ENCODE results near the gene P2RY13. TPM values are rescaled to one million over a fixed set of nuclear protein-coding genes. Genes with fewer than 3 reads are reported as not detected.

P2RY13 gene
- total and polyA plus RNA-seq, 2 of the 13 experiments (the other 11 are each of a cell fraction or from before 2014, with no cell fraction given), result not detected

- TF ChIP-seq REXO4 (CRISPR knock-in tag; IDR thresholded peaks at IDR 0.05; ENCODE audit: borderline replicate concordance), result no peak
- TF ChIP-seq DBP (CRISPR knock-in tag; IDR thresholded peaks at IDR 0.05; ENCODE audit: not compliant biosample characterization), result no peak
- TF ChIP-seq ESRRA (CRISPR knock-in tag; IDR thresholded peaks at IDR 0.05; ENCODE audit: low read depth), result no peak
Observed at GRCh38 chr3:151351219-151351618, 21.9 kb upstream of the P2RY13 start (continued).

DNA sequence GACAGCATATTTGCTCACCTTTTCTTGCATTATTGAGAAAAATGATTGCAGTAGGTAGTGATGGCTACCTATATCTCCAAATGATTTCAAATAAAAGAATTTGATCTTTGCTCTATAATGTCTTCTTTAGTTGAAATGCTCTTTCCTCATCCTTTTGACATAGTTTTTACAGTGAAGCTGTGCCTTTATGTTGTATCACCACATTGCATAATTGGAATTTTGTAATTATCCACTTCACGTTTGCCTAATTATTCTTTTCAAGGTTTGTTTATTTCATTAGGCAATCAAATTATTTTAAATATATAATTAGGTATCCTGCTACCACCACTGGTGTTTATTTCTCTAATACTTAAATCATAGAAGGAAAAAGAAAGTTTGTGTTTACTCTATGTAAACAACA lies 21.3 kb upstream of the P2RY13 start:
- no TSS peak for BruUV-seq (replicated peaks)
- H3K4me3 ChIP-seq (replicated peaks in 1 of 3; ENCODE audit: insufficient read depth in 1 of 3, low read depth in 2 of 3, low read length in 3 of 3), result no peak overlapping the region
- TF ChIP-seq ZZZ3 (CRISPR knock-in tag; IDR thresholded peaks at IDR 0.05; ENCODE audit: borderline replicate concordance) (no peak), TOPORS (CRISPR knock-in tag; IDR thresholded peaks at IDR 0.05) (no peak)
- WGBS (ENCODE audit: low lambda C conversion rate), result 5% methylated on average over 1 of the region's 1 CpG
- no peak for FAIRE-seq
- no peaks in the 10 kb centered on the region for H4K20me1 ChIP-seq (ENCODE audit: insufficient read depth, low read length)
- intact Hi-C loops (cut with micrococcal nuclease; ENCODE audit: unreplicated experiment) (no loop called here), in situ Hi-C loops (cut with HindIII; ENCODE audit: extremely low pct_ligation_motif_present, low pct_unique_long_range_greater_than_20kb) (no loop called here)
- H3K79me2 ChIP-seq (ENCODE audit: insufficient read depth, low read length), result no peaks in the 10 kb centered on the region
- no peak for DNase-seq (ENCODE audit: low spot score)
- H3K27ac ChIP-seq (ENCODE audit: extremely low read length, insufficient read depth, low read length), result no peak overlapping the region
- H3K9ac ChIP-seq (ENCODE audit: insufficient read depth, low read depth, low read length), result no peak overlapping the region
- CTCF ChIA-PET (ENCODE audit: low intra/inter-chr PET ratio, low total read pairs), result no interaction called here
- POLR2A ChIA-PET, result no interaction called here
- no peaks in the 10 kb centered on the region for H3K9me3 ChIP-seq (ENCODE audit: low read length)
- H3K4me2 ChIP-seq (ENCODE audit: low read depth, low read length), result no peak overlapping the region
- no peaks in the 10 kb centered on the region for H3K36me3 ChIP-seq (replicated peaks in 1 of 2; ENCODE audit: control insufficient read depth in 1 of 2, insufficient read depth in 2 of 2, low read length in 2 of 2)
- H2AFZ ChIP-seq (ENCODE audit: low read length), result no peak overlapping the region
- ATAC-seq, result no peak
- no peaks in the 10 kb centered on the region for H3K27me3 ChIP-seq (ENCODE audit: control insufficient read depth in 1 of 2, insufficient read depth in 2 of 2, low read length in 2 of 2)
- H3K4me1 ChIP-seq (ENCODE audit: insufficient read depth, low read length), result no peaks in the 10 kb centered on the region

GRCh38 chr3:151347432-151347831 lies 18.1 kb upstream of the P2RY13 start:
- no peak for FAIRE-seq
- no peak for ATAC-seq
- no peak overlapping the region for H2AFZ ChIP-seq (ENCODE audit: low read length)
- TF ChIP-seq HMGXB4 (CRISPR knock-in tag; IDR thresholded peaks at IDR 0.05; ENCODE audit: borderline replicate concordance in 1 of 2, low read depth in 1 of 2) (no peak), SP4 (CRISPR knock-in tag; IDR thresholded peaks at IDR 0.05) (no peak), GTF2F1 (IDR thresholded peaks at IDR 0.05; ENCODE audit: low read length) (no peak), ZNF629 (CRISPR knock-in tag; conservative IDR thresholded peaks at IDR 0.05) (no peak)
- TF ChIP-seq, protein P1, sequence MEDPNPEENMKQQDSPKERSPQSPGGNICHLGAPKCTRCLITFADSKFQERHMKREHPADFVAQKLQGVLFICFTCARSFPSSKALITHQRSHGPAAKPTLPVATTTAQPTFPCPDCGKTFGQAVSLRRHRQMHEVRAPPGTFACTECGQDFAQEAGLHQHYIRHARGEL (CRISPR knock-in tag; IDR thresholded peaks at IDR 0.05), result no peak
- H3K27me3 ChIP-seq (ENCODE audit: control insufficient read depth in 1 of 2, insufficient read depth in 2 of 2, low read length in 2 of 2), result no peaks in the 10 kb centered on the region
- no peak overlapping the region for H3K27ac ChIP-seq (ENCODE audit: extremely low read length, insufficient read depth, low read length)
- DNase-seq (ENCODE audit: low spot score), result no peak
- no peak overlapping the region for H3K4me2 ChIP-seq (ENCODE audit: low read depth, low read length)
- no peak overlapping the region for H3K4me3 ChIP-seq (replicated peaks in 1 of 3; ENCODE audit: insufficient read depth in 1 of 3, low read depth in 2 of 3, low read length in 3 of 3)
- H4K20me1 ChIP-seq (ENCODE audit: insufficient read depth, low read length), result no peaks in the 10 kb centered on the region
- H3K9ac ChIP-seq (ENCODE audit: insufficient read depth, low read depth, low read length), result no peak overlapping the region
- H3K36me3 ChIP-seq (replicated peaks in 1 of 2; ENCODE audit: control insufficient read depth in 1 of 2, insufficient read depth in 2 of 2, low read length in 2 of 2), result no peaks in the 10 kb centered on the region
- intact Hi-C loops (cut with micrococcal nuclease; ENCODE audit: unreplicated experiment), result no loop called here
- no peaks in the 10 kb centered on the region for H3K9me3 ChIP-seq (ENCODE audit: low read length)
- in situ Hi-C loops (cut with HindIII; ENCODE audit: extremely low pct_ligation_motif_present, low pct_unique_long_range_greater_than_20kb), result no loop called here
- no peaks in the 10 kb centered on the region for H3K79me2 ChIP-seq (ENCODE audit: insufficient read depth, low read length)
- ChIA-PET CTCF (ENCODE audit: low intra/inter-chr PET ratio, low total read pairs) (no interaction called here), POLR2A (no interaction called here)
- no peaks in the 10 kb centered on the region for H3K4me1 ChIP-seq (ENCODE audit: insufficient read depth, low read length)
- no TSS peak for BruUV-seq (replicated peaks)
- 39% methylated on average over 6 of the region's 6 CpGs for WGBS (ENCODE audit: low lambda C conversion rate)
